ENCODE measurements around the gene C1orf159.
A peak's percentile ranks its signal among the peaks of the same experiment; 100 is the strongest.

Gene C1orf159

DNA sequence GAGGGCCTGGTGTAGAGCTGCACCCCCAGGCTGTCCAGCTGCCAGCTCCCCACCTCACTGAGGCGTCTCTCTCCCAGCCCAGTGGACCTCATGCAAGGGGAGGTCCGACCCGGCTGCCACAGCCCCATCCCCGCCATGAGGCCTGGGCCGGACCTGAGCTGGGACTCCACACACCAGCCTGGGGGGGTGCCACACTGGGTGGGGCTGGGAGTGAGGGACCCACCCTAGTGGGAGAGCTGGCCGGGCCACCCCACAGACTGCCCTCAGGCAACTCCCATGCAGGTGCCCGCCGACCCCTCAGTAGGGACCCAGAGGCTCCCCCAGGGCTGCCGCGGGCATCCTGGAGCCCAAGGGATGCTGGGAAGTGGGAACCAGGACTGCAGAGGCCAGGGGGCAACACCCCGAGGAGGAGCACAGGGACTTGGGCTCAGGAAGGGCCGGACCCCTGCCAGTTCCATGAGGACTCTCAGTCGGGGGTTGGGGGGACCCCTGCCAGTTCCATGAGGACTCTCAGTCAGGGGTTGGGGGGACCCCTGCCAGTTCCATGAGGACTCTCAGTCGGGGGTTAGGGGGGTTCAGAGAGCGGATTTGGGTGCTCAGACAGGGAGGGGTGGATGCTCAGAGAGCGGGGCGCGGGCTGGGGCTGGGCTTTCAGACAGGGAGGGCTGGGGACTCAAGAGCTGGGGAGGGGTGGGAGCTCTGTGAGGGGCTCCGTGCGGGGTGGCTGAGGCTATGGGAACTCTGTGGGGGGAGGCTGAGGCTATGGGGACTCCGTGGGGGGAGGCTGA, 40.5 kb downstream of the C1orf159 start:
- Histone ChIP-seq H3K4me1 (ENCODE audit: control insufficient read depth, insufficient read depth, low read length) (no peaks in the 10 kb centered on the region), H3K9me3 (ENCODE audit: control insufficient read depth, insufficient read depth, low read length) (no peaks in the 10 kb centered on the region), H3K27me3 (ENCODE audit: control insufficient read depth, insufficient read depth, low read length) (peaks cover 7% of the 10 kb centered on the region), H3K36me3 (ENCODE audit: control insufficient read depth, insufficient read depth, low read length) (no peaks in the 10 kb centered on the region), H3K4me3 (ENCODE audit: low read depth, low read length) (no peak overlapping the region), H3K9ac (ENCODE audit: low read depth, low read length) (no peak overlapping the region)

DNA sequence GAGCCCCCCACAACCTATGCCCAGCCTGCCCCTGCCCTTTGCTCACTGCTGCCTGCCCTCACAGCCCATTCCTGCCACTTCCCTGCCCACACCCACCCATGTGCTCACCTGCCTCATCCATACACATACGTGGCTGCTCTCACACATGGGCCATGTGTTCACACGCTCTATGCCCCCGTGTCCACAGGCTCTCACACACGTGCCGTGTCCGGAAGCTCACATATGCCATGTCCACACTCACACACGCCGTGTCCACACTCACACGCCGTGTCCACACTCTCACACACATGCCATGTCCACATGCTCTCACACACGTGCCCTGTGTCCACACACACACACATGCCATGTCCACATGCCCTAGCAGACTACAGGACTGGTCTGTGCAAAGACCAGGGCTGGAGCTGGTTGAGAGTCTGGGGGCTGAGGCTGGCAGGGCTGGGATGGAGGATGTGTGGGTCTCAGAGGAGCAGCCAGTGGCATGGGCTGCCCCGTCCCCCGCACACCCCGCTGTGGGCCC, 41.2 kb downstream of the C1orf159 start:
- Histone ChIP-seq H3K9me3 (ENCODE audit: control insufficient read depth, insufficient read depth, low read length) (no peaks in the 10 kb centered on the region), H3K4me1 (ENCODE audit: control insufficient read depth, insufficient read depth, low read length) (no peaks in the 10 kb centered on the region), H3K27me3 (ENCODE audit: control insufficient read depth, insufficient read depth, low read length) (peaks cover 13% of the 10 kb centered on the region), H3K4me3 (ENCODE audit: low read depth, low read length) (no peak overlapping the region), H3K9ac (ENCODE audit: low read depth, low read length) (no peak overlapping the region), H3K36me3 (ENCODE audit: control insufficient read depth, insufficient read depth, low read length) (no peaks in the 10 kb centered on the region)

DNA sequence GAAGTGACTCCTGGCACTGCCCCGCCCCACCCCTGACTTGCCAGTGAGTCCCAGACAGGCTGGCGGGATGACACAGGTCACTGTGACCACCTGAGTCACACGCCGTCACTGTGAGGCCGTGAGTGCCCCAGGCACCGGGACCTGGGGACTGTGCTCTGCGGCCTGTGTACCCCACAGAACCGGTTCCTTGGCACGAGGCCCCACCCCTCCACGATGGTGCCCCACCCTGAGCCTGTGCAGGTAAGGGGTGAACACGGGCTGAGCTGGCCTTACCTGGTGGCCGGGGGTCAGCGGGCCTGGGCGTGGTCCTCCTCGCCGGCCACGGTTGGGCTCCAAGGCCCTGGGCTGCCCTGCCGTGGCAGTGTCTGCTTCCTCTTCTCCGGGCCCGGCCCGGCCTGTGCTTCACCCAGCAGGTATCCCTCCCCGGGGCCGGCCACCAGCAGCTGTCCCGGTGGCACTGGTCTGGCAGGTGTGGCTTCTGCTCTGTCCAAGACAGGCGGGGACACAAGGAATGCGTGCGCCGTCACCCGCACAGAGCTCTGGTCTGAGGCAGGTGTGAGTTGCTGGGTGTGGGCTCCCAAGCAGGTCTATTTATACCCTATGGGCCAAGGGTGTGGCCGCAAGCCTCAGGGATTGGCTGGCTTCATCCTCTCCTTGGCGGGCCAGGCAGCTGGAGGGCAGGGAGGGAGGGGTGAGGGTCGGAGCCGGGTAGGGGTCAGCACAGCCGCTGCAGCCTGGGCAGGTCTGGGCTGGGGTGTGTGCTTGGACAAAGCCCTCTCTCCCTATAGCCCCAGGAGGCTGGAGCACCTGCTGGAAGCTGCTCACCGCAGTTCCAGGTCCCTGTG, 41.9 kb downstream of the C1orf159 start, which contains the start of gene RNF223:
Gene RNF223, minus strand, starts transcription at position 564 of the 845 bp plus-strand sequence. CDS start 1,740 bp downstream, outside the sequence.
- no peaks in the 10 kb centered on the region for H3K9me3 ChIP-seq (ENCODE audit: control insufficient read depth, insufficient read depth, low read length)
- no peak within 1 kb of the TSS for H3K4me3 ChIP-seq (ENCODE audit: low read depth, low read length)
- no peaks in the 10 kb centered on the region for H3K36me3 ChIP-seq (ENCODE audit: control insufficient read depth, insufficient read depth, low read length)
- H3K27me3 ChIP-seq (ENCODE audit: control insufficient read depth, insufficient read depth, low read length): peaks cover 11% of the 10 kb centered on the region
- no peaks in the 10 kb centered on the region for H3K4me1 ChIP-seq (ENCODE audit: control insufficient read depth, insufficient read depth, low read length)
- no peak within 1 kb of the TSS for H3K9ac ChIP-seq (ENCODE audit: low read depth, low read length)

DNA sequence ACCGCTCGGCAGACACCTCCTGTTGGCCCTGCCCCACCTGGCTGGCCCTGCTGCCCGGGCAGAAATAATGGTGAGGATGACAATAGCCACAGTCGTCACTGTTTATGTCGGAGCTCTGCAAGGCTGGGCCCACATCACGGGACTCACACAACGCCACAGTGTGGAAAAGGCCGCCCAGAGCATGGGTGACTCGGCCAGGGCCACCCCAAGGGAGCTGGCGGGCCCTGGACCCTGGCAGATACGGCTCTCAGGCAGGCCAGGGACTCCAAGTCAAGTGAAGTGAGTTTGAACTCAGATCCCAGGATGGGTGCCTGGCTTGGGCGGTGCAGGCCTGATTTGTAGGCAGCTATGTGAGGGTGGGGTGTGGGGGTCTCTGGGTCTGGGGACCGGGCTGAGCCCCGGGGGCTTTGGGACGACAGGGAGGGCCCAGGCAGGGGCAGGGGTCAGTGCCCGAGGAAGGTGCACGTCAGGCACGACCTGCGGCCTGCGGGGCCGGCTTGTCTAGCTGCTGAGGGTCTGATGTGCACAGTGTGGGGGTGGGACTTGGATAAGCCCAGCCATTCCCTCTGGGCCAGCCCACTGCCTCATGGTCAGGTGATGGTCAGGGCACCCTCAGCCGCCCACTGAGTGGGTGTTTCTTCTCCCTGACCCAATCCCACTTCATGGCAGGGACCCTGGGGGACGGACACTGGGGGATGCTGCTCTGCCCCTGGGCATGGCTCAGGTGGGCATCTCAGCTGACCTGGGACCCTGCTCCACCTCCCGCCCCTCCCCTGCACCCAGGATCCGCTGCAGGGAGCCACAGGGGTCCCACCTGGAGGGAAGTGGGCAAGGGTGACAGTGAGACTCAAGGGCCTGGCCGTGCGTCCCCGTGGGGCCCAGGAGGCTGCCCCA, 42.8 kb downstream of the C1orf159 start:
- no peak overlapping the region for H3K4me3 ChIP-seq (ENCODE audit: low read depth, low read length)
- no peaks in the 10 kb centered on the region for H3K9me3 ChIP-seq (ENCODE audit: control insufficient read depth, insufficient read depth, low read length)
- H3K27me3 ChIP-seq (ENCODE audit: control insufficient read depth, insufficient read depth, low read length): peaks cover 11% of the 10 kb centered on the region
- no peak overlapping the region for H3K9ac ChIP-seq (ENCODE audit: low read depth, low read length)
- no peaks in the 10 kb centered on the region for H3K36me3 ChIP-seq (ENCODE audit: control insufficient read depth, insufficient read depth, low read length)
- no peaks in the 10 kb centered on the region for H3K4me1 ChIP-seq (ENCODE audit: control insufficient read depth, insufficient read depth, low read length)

DNA sequence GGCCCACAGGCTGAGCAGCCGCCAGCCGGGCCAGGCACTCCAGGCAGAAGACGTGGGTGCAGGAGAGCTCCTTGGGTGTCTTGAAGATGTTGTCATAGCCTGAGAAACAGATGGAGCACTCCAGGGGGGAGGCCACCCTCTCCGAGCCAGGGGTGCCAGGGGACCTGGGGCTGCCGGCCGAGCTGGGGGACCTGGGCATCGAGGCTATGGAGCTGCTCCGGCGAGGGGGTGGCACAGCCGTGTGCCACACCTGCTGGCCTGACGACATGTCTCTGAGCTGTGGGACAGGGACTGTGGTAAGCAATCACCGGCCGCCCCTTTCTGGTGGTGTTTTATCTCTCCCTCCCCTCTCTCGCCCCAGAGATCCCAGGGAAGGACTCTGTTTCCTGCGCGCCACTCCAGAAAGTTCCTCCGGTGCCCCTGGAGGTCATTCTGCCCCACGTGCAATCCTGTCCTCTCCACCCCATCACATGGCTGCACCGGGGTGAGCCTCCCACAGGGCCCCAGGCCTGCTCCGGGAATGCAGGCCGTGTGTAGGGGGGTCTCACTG, 43.5 kb downstream of the C1orf159 start:
- no peak overlapping the region for H3K4me3 ChIP-seq (ENCODE audit: low read depth, low read length)
- H3K27me3 ChIP-seq (ENCODE audit: control insufficient read depth, insufficient read depth, low read length): peaks cover 11% of the 10 kb centered on the region
- no peaks in the 10 kb centered on the region for H3K4me1 ChIP-seq (ENCODE audit: control insufficient read depth, insufficient read depth, low read length)
- H3K36me3 ChIP-seq (ENCODE audit: control insufficient read depth, insufficient read depth, low read length): no peaks in the 10 kb centered on the region
- H3K9me3 ChIP-seq (ENCODE audit: control insufficient read depth, insufficient read depth, low read length): no peaks in the 10 kb centered on the region
- H3K9ac ChIP-seq (ENCODE audit: low read depth, low read length): no peak overlapping the region

DNA sequence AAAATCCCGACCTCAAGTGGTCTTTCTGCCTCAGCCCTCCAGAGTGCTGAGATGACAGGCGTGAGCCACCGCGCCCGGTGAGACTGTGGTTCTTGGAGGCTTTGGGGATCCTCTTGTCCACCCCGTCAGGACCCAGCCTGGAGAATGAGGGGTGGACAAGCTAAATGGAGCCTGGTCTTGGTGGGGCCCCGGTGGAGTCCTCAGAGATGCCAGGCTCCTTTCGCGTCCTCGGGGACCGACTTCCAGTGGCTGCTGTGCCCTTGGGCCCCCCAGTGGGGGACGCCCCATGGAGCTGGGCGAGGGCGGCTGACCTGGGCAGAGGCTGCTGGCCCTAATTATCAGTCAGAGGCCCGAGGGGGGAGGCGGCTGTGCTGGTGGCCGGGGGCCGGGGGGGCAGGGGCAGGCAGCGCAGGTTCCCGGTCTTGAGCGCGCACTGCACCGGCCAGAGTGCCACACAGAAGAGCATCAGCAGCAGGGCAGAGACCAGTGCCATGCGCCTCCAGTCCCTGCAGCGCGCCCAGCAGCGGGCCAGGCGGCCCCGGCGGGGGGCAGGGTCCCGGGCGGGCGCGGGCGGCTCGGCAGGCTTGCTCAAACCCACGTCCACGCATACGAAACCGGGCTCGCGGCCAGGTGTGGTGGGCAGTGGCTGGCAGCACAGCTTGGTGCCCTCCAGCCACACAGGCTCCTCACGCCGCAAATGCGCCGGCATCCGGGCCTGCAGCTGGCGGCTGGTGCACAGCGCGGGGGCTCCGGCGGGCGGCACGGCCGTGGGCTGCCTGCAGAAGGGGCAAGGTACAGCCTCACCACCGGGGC, 44.2 kb downstream of the C1orf159 start:
- Histone ChIP-seq H3K27me3 (ENCODE audit: control insufficient read depth, insufficient read depth, low read length) (peaks cover 11% of the 10 kb centered on the region), H3K4me3 (ENCODE audit: low read depth, low read length) (no peak overlapping the region), H3K9me3 (ENCODE audit: control insufficient read depth, insufficient read depth, low read length) (no peaks in the 10 kb centered on the region), H3K4me1 (ENCODE audit: control insufficient read depth, insufficient read depth, low read length) (no peaks in the 10 kb centered on the region), H3K9ac (ENCODE audit: low read depth, low read length) (no peak overlapping the region), H3K36me3 (ENCODE audit: control insufficient read depth, insufficient read depth, low read length) (no peaks in the 10 kb centered on the region)

DNA sequence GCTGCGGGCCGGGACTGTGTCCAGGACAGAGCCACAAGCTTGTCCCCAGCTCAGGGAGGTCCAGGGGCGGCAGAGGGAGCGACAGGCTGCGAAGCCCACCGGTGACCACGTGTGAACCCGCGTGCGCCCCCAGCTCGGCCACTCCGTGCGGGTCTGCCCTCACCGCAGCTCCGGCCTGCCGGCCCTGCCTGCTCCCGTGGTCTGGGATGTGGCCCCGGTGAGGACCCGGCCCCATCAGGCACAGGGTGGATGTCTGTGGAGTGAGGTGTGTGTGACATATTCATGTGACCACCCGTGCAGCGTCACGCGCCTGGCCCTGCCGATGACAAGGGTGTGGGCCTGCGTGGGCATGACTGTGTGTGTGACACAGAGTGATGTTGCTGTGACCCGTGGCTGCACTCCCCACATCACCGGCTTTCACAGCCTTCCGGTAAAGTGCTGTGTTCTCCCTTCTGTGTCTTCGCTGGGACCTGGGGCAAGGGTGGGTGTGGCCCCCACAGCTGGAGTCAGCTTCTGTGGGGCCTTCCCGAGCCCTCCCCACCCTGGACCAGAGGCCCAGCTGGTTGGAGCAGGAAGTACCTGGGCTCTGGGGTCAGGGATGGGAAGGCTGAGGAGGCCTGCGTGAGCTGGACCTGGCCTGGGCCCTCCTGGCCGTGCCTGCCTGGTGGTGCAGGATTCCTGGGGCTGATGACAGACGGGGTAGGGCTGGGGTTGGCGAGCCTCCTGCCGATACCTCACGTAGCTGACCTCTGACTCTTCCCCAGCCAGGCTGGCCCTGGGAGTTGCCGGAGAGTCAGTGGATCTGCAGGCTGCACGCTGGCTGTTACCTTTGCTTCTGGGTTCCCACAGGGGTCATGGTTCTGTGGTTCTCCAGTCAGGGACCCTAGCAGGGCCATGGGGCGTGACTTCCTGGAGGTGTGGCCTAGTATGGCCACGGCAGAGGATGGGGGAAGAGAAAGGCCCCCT, 45.9 kb downstream of the C1orf159 start:
- Histone ChIP-seq H3K27me3 (ENCODE audit: control insufficient read depth, insufficient read depth, low read length) (peaks cover 11% of the 10 kb centered on the region), H3K9ac (ENCODE audit: low read depth, low read length) (no peak overlapping the region), H3K9me3 (ENCODE audit: control insufficient read depth, insufficient read depth, low read length) (no peaks in the 10 kb centered on the region), H3K36me3 (ENCODE audit: control insufficient read depth, insufficient read depth, low read length) (no peaks in the 10 kb centered on the region), H3K4me1 (ENCODE audit: control insufficient read depth, insufficient read depth, low read length) (no peaks in the 10 kb centered on the region), H3K4me3 (ENCODE audit: low read depth, low read length) (peak overlapping the region; percentile 88)

DNA sequence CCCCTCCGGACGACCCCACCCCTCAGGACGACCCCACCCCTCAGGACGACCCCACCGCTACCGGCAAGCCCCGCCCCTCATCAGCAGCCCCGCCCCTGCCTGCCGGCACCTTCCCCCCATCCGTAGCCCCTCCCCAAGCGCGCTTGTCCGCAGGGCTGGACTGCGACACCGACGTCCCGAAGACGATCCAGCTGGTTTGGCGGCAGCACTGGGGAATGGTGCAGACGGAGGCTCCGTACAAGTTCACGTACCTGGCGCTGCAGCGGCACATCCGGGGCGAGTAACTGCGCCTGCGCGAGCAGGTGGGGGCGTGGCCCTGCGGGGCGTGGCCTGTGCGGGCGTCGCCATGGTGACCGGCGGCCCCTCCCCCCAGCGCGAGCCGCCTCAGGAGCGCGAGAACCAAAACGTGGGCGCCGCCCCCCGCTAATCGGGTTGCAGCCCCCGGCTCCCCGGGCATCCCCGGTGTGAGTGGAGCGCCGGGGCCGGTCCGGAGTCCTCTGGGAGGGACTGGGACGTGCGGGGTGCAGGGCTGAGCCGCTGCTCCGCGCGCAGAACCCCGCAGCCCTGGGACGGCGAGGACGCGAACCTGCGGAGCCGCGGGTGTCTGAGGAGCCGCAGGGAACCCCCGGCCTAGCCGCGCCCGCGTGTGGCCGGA, 46.7 kb downstream of the C1orf159 start:
- peaks cover 11% of the 10 kb centered on the region for H3K27me3 ChIP-seq (ENCODE audit: control insufficient read depth, insufficient read depth, low read length)
- H3K9ac ChIP-seq (ENCODE audit: low read depth, low read length): no peak overlapping the region
- no peaks in the 10 kb centered on the region for H3K4me1 ChIP-seq (ENCODE audit: control insufficient read depth, insufficient read depth, low read length)
- no peaks in the 10 kb centered on the region for H3K9me3 ChIP-seq (ENCODE audit: control insufficient read depth, insufficient read depth, low read length)
- H3K4me3 ChIP-seq (ENCODE audit: low read depth, low read length): peak overlapping the region; percentile 88
- H3K36me3 ChIP-seq (ENCODE audit: control insufficient read depth, insufficient read depth, low read length): no peaks in the 10 kb centered on the region

DNA sequence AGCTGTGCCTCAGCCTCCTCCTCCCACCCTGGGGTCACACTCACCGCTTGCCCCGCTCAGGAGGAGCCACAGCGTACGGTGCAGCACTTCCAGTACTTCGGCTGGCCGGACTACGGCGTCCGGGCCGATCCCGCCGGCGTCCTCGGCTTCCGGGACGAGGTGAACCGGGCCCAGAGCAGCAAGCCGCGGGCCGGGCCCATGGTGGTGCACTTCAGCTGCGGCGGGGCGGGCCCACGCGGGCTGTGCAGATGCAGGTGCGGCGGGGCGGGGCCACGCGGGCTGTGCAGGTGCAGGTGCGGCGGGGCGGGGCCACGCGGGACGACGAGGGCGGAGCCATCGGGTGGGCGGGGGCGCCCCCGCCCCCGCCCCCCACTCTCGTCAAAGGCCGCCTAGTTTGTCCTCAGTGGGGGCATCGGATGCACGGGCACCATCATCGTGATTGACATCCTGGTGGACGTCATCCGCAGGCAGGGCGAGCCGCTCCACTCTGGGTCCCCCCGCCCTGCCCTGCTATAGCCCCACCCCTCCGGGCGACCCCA, 47.3 kb downstream of the C1orf159 start:
- peaks cover 11% of the 10 kb centered on the region for H3K27me3 ChIP-seq (ENCODE audit: control insufficient read depth, insufficient read depth, low read length)
- H3K4me1 ChIP-seq (ENCODE audit: control insufficient read depth, insufficient read depth, low read length): no peaks in the 10 kb centered on the region
- H3K4me3 ChIP-seq (ENCODE audit: low read depth, low read length): peak overlapping the region; percentile 49

More for the DNA sequence above, 47.3 kb downstream of the C1orf159 start:
- H3K36me3 ChIP-seq (ENCODE audit: control insufficient read depth, insufficient read depth, low read length): no peaks in the 10 kb centered on the region
- no peaks in the 10 kb centered on the region for H3K9me3 ChIP-seq (ENCODE audit: control insufficient read depth, insufficient read depth, low read length)
- H3K9ac ChIP-seq (ENCODE audit: low read depth, low read length): no peak overlapping the region

Data from iPS-15b (cell line).